ENCODE results near the gene STPG1.

DNA sequence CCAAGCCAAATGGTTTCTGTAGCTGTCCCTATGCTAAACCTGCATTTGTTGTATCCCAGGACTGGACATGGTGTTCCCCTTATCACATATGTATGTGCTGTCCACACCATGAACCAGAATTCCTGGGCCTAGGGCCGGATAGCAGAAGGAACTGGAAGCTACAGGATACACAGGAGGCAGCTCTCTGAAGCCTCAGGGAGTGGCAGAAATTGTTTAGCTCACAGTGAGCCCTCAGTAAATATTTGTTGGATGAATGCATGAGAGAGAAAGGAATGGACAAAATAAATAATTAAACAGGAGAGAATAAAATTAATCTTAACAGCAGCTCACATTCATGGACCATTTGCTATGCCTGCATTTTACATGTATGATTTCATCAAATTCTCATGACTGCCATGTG lies 4.1 kb upstream of the STPG1 start:
- TF ChIP-seq DNMT3B (CRISPR knock-in tag; conservative IDR thresholded peaks at IDR 0.05) (no peak), MBNL3 (CRISPR knock-in tag; conservative IDR thresholded peaks at IDR 0.05) (no peak), NFKBIZ (CRISPR knock-in tag; IDR thresholded peaks at IDR 0.05) (no peak), ZNF460 (CRISPR knock-in tag; IDR thresholded peaks at IDR 0.05; ENCODE audit: borderline replicate concordance) (no peak)

All from HepG2 (cell line).